Measurements from ENCODE around the gene NAT14.

NAT14 gene

DNA sequence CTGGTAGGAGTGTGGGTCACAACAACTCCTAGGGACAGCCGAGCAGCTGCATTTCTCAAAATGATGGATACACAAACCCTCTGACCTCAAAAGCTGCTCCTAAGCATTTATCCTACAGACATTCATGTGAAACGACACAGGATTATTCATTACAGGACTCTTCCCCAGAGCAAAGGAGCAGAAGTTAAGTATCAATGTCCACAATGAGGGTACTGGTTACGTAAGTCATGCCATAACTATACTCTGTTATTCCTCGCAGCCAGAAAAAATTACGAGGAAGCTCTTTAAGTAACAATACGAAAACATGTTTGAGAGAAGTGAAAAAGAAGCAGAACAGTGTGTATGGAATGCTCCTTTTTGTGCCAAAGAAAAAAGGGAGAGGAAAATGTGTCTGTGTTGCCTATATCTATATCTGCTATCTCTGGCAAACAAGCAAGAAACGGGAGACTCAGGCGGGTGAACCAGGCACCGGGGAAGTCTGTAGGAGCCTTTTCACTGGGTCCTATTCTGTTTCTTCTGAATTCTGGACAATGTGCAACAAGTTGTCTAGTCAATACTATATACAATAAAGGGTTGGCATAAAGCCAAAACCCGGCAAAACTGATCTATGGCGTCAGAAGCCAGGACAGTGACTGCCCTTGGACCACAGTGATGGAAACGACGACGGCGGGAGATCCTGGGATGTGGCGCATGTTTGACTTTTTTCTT lies 24.9 kb upstream of the NAT14 start:
- DNase-seq = peak; percentile 44 to 58
- TF ChIP-seq POLR2A (IDR thresholded peaks at IDR 0.05; ENCODE audit: low read length) (no peak), GATA1 (IDR thresholded peaks at IDR 0.05; ENCODE audit: low read depth, low read length) (no peak)

DNA sequence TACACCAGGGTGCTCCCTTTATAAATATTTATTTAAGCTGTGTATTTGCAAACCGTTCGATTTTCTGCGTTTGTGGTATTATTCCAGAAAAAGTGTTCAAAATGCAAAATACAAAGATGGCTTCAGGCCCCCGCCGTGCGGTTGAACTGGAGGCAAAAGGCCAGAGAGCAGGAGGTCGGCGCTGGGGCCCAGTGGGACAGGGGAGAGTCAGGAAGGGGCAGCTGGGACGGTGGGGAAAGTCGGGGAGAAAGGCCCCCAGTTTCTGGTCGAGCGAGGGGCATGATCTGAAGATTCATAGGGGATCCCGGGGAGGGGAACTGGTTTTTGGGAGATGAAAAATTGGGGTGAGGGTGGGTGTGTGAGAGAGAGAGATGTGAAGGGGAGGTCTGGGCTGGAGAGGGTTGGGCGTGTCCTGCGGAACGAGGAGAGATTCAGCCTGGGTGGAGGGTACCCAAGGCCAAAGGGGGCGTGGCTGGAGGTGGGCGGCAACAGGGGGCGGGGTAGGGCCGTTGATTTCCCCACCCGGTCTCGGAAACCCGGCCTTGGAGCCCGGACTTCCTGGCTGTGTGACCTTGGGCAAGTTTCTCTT lies 24.2 kb upstream of the NAT14 start:
- TF ChIP-seq POLR2A (IDR thresholded peaks at IDR 0.05; ENCODE audit: low read length) (no peak), GATA1 (IDR thresholded peaks at IDR 0.05; ENCODE audit: low read depth, low read length) (no peak)
- peak; percentile 91 to 92 for DNase-seq

DNA sequence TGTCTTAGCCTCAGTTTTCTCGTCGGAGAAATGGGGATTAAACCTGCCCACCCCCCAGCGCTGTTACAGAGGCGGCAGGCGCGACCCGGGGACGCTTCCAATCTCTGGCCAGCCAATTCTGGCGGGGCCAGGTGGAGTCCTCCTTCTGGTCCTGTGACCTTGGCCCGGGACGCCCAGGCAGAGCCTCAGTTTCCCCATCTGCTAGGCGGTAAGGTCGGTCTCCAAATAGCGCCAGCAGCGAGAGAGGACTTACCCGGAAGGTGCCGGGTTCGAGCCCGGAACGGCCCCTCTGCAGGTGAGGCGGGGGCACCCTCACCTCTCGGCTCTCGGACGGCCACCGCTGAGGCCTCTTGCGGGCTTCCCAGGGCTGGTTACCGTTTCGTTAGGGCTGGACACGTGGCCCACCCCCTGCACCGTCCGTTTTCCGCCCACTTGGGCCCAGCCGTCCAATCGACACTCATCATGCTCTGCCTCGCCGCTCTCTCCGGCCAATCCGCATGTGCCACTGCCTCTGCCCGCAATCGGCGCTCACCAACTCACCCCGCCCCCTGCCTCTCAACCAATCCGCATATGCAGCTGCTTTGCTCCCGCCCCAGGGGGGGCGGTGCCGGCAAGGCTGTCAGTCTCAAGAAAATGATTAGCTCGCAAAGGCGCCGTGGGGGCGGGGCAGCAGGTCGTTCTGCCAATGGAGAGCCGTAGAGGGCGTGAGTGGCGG lies 23.6 kb upstream of the NAT14 start, which contains the start of gene ISOC2:
ISOC2 (minus strand) TSS at position 384 of the 715 bp plus-strand sequence. CDS start 5,156 bp downstream, outside the sequence.
- TF ChIP-seq GATA1 (IDR thresholded peaks at IDR 0.05; ENCODE audit: low read depth, low read length) (no peak), POLR2A (IDR thresholded peaks at IDR 0.05; ENCODE audit: low read length) (peak; percentile 83)
- peak; percentile 100 for DNase-seq

DNA sequence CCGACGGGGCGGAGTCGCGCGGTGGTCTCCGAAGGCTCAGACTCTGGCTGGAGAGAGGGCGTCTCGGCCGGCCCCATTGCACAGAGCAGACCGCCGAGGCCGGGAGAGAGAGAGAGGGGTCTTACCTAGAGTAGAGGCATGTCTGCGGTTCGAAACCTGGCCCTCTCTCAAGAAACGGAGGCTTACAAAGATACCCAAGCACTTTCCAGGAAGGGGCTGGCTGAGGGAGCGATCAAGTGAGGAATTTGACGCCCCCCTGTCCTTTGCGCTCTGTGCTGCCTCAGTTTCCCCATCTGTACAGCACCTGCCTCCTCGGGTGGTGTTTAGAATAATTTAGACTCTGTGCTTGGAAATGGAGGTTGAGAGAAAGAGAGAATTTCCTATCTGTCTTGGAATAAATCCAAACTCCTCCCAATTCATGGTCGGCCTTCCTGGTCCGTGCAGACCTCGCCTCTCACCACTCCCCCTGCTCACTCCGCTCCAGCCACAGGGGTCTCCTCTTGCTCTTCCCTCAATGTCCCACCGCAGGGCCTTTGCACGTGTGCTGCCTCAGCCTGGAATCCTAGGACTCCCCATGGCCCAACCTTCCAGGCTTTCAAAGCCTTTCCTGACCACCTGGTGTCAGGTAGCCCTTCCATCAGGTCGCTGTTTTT lies 22.9 kb upstream of the NAT14 start:
- TF ChIP-seq GATA1 (IDR thresholded peaks at IDR 0.05; ENCODE audit: low read depth, low read length) (no peak), POLR2A (IDR thresholded peaks at IDR 0.05; ENCODE audit: low read length) (peak; percentile 76)
- peak; percentile 75 to 78 for DNase-seq

DNA sequence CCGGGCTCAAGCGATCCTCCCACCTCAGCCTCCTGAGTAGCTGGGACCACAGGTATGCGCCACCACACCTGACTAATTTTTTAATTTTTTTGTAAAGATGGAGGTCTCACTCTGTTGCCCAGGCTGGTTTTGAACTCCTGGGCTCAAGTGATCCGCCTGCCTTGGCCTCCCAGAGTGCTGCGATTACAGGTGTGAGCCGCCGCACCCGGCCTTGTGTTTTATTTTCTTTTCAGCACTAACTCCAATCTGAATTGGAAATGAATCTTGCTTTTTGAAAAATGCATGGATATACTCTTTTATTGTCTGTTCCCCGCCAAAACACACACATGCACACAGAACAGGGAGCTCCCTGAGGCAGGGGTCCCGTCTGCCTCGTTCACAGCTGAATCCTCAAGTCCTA lies 22.3 kb upstream of the NAT14 start:
- TF ChIP-seq GATA1 (IDR thresholded peaks at IDR 0.05; ENCODE audit: low read depth, low read length) (no peak), POLR2A (IDR thresholded peaks at IDR 0.05; ENCODE audit: low read length) (no peak)
- no peak for DNase-seq

DNA sequence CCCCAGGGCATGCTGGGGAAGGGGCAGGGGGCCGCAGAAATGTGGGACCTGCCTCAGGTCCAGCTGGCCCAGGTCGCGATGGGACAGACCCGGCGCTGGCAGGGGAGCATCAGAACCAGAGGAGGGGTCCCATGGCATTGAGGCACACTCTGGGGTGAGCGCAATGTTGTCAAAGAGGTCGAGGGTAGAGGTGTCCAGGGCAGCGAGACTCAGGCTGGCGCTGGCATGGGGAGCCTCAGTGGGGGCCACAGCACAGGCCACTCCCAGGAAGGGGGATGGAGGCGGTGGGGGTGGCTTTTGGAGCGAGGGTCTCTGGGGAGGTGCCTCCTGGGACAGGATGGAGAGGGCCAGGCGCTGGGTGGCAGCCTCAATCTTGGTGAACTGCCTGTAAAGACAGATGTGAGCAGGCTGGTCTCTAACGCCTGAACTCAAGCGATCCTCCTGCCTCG lies 21.4 kb upstream of the NAT14 start:
- TF ChIP-seq GATA1 (IDR thresholded peaks at IDR 0.05; ENCODE audit: low read depth, low read length) = no peak
- TF ChIP-seq POLR2A (IDR thresholded peaks at IDR 0.05; ENCODE audit: low read length) = no peak
- DNase-seq = no peak

DNA sequence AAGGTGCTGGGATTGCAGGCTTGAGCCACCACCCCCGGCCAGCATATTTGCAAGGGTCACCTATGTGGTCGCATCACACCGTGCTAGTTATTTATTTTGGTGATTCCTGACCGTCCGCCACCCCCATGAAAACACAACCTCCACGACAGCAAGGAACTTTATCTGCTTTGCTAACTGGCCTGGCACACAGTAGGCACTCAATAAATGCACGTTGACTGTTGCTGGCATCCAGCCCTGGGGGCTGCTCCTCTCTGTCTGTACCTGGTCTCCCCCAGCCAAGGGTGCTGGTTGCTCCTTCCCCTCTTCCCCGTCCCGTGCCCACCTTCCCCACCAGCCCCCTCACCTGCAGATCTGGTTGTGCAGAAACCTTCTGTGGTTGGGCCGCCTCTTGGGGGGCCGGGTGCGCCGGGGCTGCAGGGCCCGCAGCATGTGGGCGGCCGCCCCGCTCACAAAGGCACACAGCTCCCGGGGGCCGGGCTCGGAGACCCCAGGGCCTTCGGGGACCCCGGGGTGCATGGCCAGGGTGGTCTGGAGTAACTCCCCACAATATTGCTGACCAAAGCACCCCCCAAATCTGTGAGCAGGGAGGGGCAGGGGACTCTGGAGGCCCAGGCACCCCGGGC lies 20.8 kb upstream of the NAT14 start:
- no peak for TF ChIP-seq POLR2A (IDR thresholded peaks at IDR 0.05; ENCODE audit: low read length)
- DNase-seq = no peak

DNA sequence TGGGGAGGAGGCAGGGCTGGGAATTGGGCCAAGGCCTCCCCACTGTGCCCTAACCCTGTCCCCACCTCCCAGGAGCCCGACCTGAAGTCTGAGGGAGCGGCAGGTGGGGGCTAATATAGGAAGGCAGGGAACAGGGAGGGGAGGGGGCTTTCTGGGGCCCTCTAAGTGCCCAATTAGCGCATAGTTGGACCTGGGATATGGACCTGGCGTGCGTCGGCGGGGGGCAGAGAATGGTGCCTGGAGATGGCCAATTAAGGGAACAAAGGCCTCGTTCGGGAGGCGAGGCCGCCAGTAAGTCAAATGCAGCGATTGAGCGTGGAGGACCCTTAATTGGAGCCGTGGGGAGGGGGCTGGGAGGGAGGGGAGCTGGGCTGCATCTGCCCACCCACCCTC lies 20.3 kb upstream of the NAT14 start, which contains the start of gene C19orf85:
C19orf85 (minus strand) TSS at position 90 of the 393 bp plus-strand sequence. CDS start 197 bp downstream, outside the sequence.
- DNase-seq = no peak
- TF ChIP-seq GATA1 (IDR thresholded peaks at IDR 0.05; ENCODE audit: low read depth, low read length) = no peak
- no peak for TF ChIP-seq POLR2A (IDR thresholded peaks at IDR 0.05; ENCODE audit: low read length)

DNA sequence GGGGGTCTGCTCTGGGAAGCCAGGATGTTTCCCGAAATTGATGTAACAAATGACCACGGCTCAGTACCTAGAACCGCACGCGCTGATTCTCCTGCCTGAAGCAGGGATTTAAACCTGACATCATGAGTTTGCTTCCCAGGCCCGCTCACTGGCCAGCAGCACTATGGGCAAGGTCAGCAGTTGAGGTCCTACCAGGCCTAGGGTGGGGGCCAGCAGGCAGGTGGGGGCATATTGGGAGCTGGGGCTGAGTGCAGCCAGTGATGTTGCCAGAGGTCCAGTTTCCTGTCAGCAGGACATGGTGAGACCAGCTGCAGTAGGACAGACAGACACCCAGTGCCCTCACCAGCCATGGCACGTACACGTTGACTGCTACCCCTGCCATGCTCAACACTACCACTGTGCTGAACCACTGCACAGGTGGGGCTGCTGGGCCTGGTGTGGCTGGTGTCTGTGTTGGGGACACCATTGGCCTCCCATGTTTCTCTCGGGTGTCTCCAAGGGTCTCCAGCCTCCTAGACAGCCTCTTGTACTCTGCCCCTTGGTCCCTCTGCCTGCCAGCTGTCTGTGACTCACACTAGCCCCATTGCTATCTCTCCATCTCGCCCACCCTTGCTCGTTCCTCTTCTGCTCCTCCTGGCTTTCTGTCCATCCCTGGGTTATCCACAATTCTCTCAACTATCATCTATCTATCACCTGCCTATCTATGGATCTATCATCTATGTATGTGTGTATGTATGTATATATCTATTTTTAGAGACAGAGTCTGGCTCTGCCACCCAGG lies 19.3 kb upstream of the NAT14 start:
- peak; percentile 38 to 48 for DNase-seq
- no peak for TF ChIP-seq GATA1 (IDR thresholded peaks at IDR 0.05; ENCODE audit: low read depth, low read length)
- no peak for TF ChIP-seq POLR2A (IDR thresholded peaks at IDR 0.05; ENCODE audit: low read length)

DNA sequence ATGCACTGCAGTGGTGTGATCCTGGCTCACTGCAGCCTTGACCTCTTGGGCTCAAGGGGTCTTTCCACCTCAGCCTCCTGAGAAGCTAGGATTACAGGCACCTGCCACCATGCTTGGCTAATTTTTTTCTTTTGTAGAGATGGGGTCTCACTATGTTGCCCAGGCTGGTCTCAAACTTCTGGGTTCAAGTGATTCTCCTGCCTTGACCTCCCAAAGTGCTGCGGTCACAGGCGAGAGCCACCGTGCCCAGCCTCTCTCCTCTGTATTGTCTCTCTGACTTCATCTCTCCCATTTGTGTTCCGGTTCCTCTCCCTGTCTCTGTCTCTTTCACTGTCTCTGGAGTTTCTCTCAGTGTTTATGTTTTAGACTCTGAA lies 18.8 kb upstream of the NAT14 start:
- DNase-seq = no peak
- TF ChIP-seq GATA1 (IDR thresholded peaks at IDR 0.05; ENCODE audit: low read depth, low read length) (no peak), POLR2A (IDR thresholded peaks at IDR 0.05; ENCODE audit: low read length) (no peak)

DNA sequence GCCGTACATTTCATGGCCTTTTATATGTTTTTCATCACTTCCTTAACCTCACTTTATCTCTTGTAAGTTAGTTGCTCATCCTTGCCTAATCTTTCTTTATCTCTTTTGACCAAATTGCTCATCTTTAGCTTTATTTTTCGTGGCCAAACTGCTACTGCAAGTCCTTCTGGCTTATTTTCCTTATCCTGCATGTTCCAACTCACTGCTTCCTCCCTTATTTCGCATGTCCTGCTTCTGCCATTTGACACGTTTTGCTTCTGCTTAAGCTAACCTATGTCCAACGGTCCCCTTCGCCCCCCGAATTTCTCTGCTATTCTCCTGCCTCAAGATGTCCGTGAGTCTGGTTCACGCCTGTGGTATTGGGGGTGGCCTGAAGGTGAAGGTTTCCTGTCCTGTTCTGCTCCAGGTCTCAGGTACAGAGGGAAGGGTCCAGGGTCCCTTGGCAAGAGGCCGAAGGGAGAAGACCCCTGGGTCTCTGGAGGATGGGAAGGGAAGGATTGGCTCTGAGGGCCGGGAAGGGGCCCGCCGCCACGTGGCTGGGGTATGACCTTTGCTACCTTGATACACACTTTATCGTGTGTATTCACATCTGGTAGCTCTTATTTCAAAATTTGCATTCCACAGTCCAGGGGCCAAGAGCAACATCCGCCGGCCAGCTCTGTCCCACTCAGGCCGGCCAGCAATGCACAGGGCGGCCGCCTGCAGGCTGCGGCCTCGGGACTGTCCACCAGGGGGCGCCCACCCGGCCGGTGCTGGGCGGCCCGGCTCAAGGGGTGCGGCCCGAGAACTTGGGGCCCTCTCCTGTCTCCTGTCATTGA lies 17.5 kb upstream of the NAT14 start:
- TF ChIP-seq GATA1 (IDR thresholded peaks at IDR 0.05; ENCODE audit: low read depth, low read length) (no peak), POLR2A (IDR thresholded peaks at IDR 0.05; ENCODE audit: low read length) (no peak)
- peak; percentile 85 to 89 for DNase-seq

DNA sequence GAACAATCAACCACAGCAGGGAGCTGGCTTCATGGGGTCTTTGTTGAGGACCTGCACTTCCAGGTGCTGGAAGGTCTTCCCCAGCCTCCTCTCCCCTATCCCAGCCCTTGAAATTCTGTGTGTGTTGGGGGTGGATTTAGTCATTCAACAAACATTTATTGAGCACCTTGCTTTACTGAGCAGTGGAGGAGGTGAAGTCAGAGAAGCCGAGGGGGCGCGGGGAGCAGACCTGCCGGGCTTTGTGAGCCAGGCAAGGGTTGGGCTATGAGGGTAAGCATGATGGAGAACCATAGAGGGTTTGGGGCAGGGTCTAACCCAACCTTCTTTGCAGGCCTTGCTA lies 17.0 kb upstream of the NAT14 start:
- DNase-seq = no peak
- TF ChIP-seq POLR2A (IDR thresholded peaks at IDR 0.05; ENCODE audit: low read length) (no peak), GATA1 (IDR thresholded peaks at IDR 0.05; ENCODE audit: low read depth, low read length) (no peak)
